ENCODE measurements around the gene SNCB.

The SNCB gene

DNA sequence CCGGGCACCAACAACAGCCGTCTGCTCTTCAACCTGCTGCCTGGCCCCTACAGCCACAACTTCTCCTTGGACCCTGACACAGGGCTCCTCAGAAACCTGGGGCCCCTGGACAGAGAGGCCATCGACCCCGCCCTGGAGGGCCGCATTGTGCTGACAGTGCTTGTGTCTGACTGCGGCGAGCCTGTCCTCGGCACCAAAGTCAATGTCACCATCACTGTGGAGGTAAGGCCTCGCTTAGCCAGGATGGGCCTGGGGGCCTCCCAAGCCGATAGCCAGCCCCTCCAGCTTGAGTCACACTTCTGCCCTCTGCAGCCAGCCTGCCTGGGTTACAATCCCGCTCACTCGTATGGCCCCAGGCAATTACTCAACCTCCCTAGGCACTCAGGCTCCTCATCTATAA lies 49.0 kb downstream of the SNCB start:
- in situ Hi-C loops (cut with HindIII; ENCODE audit: low pct_ligation_motif_present, low sequenced_read_pairs), result no loop called here
- H3K36me3 ChIP-seq (replicated peaks), result no peaks in the 10 kb centered on the region
- TF ChIP-seq, protein P1, sequence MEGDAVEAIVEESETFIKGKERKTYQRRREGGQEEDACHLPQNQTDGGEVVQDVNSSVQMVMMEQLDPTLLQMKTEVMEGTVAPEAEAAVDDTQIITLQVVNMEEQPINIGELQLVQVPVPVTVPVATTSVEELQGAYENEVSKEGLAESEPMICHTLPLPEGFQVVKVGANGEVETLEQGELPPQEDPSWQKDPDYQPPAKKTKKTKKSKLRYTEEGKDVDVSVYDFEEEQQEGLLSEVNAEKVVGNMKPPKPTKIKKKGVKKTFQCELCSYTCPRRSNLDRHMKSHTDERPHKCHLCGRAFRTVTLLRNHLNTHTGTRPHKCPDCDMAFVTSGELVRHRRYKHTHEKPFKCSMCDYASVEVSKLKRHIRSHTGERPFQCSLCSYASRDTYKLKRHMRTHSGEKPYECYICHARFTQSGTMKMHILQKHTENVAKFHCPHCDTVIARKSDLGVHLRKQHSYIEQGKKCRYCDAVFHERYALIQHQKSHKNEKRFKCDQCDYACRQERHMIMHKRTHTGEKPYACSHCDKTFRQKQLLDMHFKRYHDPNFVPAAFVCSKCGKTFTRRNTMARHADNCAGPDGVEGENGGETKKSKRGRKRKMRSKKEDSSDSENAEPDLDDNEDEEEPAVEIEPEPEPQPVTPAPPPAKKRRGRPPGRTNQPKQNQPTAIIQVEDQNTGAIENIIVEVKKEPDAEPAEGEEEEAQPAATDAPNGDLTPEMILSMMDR (IDR thresholded peaks at IDR 0.05; ENCODE audit: low read depth, low read length, missing control alignments), result no peak

DNA sequence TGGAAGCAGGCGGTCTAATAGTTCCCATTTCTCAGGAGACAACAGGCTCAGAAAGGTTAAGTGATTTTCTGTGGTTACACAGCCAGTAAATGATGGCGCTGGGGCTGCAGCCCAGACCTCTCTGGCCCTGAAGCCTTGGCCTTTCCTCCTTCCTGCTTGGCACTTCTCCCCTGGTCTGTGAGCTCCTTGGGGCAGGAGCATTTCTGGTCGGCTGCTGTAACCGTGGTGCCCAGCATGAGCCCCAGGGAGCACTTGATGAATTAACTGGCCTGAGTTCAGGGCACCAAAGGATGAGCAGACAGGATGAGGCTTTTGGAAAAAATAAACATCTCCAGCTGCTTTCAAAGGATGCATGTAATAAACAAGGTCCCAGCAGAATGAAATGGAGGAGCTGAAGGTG lies 51.0 kb downstream of the SNCB start:
- TF ChIP-seq, protein P1 (IDR thresholded peaks at IDR 0.05; ENCODE audit: low read depth, low read length, missing control alignments), result no peak
- in situ Hi-C loops (cut with HindIII; ENCODE audit: low pct_ligation_motif_present, low sequenced_read_pairs), result no loop called here
- Histone ChIP-seq H3K36me3 (replicated peaks) (no peaks in the 10 kb centered on the region), H3K27ac (no peak overlapping the region), H3K4me3 (ENCODE audit: low read depth, low read length) (no peak overlapping the region), H3K27me3 (replicated peaks) (no peaks in the 10 kb centered on the region)
- no peak for DNase-seq

More for the DNA sequence above, 49.0 kb downstream of the SNCB start:
- no peak overlapping the region for H3K4me3 ChIP-seq (ENCODE audit: low read depth, low read length)
- DNase-seq, result no peak
- no peaks in the 10 kb centered on the region for H3K27me3 ChIP-seq (replicated peaks)
- no peak overlapping the region for H3K27ac ChIP-seq

DNA sequence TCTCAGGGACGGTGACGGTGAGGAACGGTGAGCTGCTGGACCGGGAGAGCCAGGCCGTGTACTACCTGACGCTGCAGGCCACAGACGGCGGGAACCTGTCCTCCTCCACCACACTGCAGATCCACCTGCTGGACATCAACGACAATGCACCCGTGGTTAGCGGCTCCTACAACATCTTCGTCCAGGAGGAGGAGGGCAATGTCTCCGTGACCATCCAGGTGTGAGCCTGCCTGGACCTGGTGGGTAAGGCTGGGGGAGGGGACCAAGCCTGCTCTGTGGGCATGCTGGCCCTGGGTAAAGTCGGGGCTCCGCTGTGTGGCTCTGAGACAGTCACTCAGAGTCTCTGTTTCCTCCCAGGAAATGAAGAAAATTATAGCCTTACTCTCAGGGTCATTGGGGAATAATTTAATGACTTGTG lies 51.9 kb downstream of the SNCB start:
- Histone ChIP-seq H3K27ac (no peak overlapping the region), H3K27me3 (replicated peaks) (no peaks in the 10 kb centered on the region), H3K4me3 (ENCODE audit: low read depth, low read length) (no peak overlapping the region), H3K36me3 (replicated peaks) (no peaks in the 10 kb centered on the region)
- in situ Hi-C loops (cut with HindIII; ENCODE audit: low pct_ligation_motif_present, low sequenced_read_pairs), result no loop called here
- DNase-seq, result no peak
- TF ChIP-seq, protein P1 (IDR thresholded peaks at IDR 0.05; ENCODE audit: low read depth, low read length, missing control alignments), result peak; percentile 72

DNA sequence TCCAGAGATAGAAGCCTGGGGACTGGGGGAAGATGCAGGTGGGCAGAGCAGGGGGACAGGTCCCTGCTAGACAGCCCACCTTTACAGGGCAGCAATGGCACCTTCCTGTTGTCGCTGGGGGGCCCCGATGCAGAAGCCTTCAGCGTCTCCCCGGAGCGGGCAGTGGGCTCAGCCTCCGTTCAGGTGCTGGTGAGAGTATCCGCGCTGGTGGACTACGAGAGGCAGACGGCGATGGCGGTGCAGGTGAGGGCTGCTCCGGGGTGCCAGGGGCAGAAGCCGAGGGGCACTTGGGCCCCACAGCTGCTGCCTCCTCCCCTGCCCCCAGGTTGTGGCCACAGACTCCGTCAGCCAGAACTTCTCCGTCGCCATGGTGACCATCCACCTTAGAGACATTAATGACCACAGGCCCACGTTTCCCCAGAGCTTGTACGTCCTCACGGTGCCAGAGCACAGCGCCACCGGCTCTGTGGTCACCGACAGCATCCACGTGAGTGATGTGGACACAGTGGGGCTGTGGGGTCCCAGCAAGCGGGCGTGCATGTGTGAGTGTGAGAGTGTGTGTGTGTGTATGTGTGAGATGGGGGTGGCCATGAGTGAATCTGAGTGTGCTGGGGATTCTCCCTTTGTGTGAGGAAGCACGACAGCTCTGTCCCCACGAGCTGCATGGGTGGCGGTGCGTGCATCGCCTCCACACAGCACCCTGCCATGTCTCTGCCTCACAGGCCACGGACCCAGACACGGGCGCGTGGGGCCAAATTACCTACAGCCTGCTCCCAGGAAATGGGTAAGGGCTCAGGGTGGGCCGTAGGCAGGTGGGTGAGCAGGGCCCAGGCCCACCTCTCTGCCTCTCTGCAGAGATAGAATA lies 52.8 kb downstream of the SNCB start:
- Histone ChIP-seq H3K27ac (no peak overlapping the region), H3K36me3 (replicated peaks) (no peaks in the 10 kb centered on the region), H3K4me3 (ENCODE audit: low read depth, low read length) (no peak overlapping the region), H3K27me3 (replicated peaks) (no peaks in the 10 kb centered on the region)
- TF ChIP-seq, protein P1 (IDR thresholded peaks at IDR 0.05; ENCODE audit: low read depth, low read length, missing control alignments), result no peak
- in situ Hi-C loops (cut with HindIII; ENCODE audit: low pct_ligation_motif_present, low sequenced_read_pairs), result no loop called here
- DNase-seq, result no peak

DNA sequence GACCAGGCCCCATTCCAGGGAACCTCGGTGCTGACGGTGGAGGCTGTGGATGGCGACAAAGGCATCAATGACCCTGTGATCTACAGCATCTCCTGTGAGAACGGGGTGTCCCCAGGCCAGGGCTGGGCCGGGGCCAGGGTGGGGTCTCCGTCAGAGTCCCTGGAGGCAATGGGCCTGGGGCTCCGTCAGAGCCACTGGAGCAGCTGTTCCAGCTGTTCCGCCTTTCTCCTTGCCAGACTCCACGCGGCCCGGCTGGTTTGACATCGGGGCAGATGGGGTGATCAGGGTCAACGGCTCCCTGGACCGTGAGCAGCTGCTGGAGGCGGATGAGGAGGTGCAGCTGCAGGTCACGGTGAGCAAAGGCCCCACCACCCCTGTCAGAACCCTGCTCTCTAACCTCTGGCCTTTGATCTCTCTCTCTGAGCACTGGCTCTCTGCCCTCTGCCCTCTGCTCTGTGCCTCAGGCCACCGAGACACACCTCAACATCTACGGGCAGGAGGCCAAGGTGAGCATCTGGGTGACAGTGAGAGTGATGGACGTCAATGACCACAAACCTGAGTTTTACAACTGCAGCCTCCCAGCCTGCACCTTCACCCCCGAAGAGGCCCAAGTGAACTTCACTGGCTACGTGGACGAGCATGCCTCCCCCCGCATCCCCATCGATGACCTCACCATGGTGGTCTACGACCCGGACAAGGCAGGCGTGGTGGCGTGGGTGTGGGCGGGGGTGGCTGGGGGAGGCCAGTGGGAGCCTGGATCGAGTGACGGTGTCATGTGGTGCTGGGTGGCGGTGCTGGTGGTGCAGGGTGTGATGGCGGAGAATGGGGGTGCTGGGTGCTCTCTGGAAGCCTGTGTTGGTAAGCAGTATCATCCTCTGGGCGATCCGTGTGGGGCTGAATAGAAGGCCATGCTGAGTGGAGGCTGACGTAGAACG lies 54.6 kb downstream of the SNCB start:
- no peaks in the 10 kb centered on the region for H3K27me3 ChIP-seq (replicated peaks)

More for the DNA sequence above, 54.6 kb downstream of the SNCB start:
- DNase-seq, result no peak
- in situ Hi-C loops (cut with HindIII; ENCODE audit: low pct_ligation_motif_present, low sequenced_read_pairs), result no loop called here
- Histone ChIP-seq H3K4me3 (ENCODE audit: low read depth, low read length) (no peak overlapping the region), H3K36me3 (replicated peaks) (no peaks in the 10 kb centered on the region), H3K27ac (no peak overlapping the region)
- TF ChIP-seq, protein P1 (IDR thresholded peaks at IDR 0.05; ENCODE audit: low read depth, low read length, missing control alignments), result no peak
